ENCODE results near the gene NRF1.

The NRF1 gene

GRCh38 chr7:129762387-129762969, 151.0 kb downstream of the NRF1 start:
- Histone ChIP-seq H3K27ac (no peak overlapping the region), H3K4me3 (no peak overlapping the region)

GRCh38 chr7:129764247-129765084, 152.9 kb downstream of the NRF1 start:
- H3K4me3 ChIP-seq: no peak overlapping the region
- no peak overlapping the region for H3K27ac ChIP-seq

- H3K4me3 ChIP-seq: no peak overlapping the region
- no peak overlapping the region for H3K27ac ChIP-seq
Observed at GRCh38 chr7:129765352-129765751, 153.8 kb downstream of the NRF1 start.

- no peak overlapping the region for H3K27ac ChIP-seq
- H3K4me3 ChIP-seq: no peak overlapping the region
Observed at GRCh38 chr7:129767120-129768015, 155.8 kb downstream of the NRF1 start.

- no peak overlapping the region for H3K27ac ChIP-seq
- H3K4me3 ChIP-seq: no peak overlapping the region
Observed at GRCh38 chr7:129768614-129769399, 157.3 kb downstream of the NRF1 start.

GRCh38 chr7:129769400-129769774, 157.9 kb downstream of the NRF1 start:
- Histone ChIP-seq H3K27ac (no peak overlapping the region), H3K4me3 (no peak overlapping the region)

- Histone ChIP-seq H3K4me3 (no peak overlapping the region), H3K27ac (no peak overlapping the region)
Observed at GRCh38 chr7:129769866-129770808, 158.6 kb downstream of the NRF1 start.

GRCh38 chr7:129771201-129771927, 159.8 kb downstream of the NRF1 start:
- H3K27ac ChIP-seq: no peak overlapping the region
- no peak overlapping the region for H3K4me3 ChIP-seq

GRCh38 chr7:129771928-129772479, 160.5 kb downstream of the NRF1 start:
- no peak overlapping the region for H3K4me3 ChIP-seq
- no peak overlapping the region for H3K27ac ChIP-seq

GRCh38 chr7:129772646-129773280, 161.2 kb downstream of the NRF1 start:
- no peak overlapping the region for H3K27ac ChIP-seq

GRCh38 chr7:129773328-129773731, 161.8 kb downstream of the NRF1 start:
- Histone ChIP-seq H3K4me3 (no peak overlapping the region), H3K27ac (no peak overlapping the region)

More at GRCh38 chr7:129772646-129773280, 161.2 kb downstream of the NRF1 start:
- no peak overlapping the region for H3K4me3 ChIP-seq

- Histone ChIP-seq H3K27ac (no peak overlapping the region), H3K4me3 (no peak overlapping the region)
Observed at GRCh38 chr7:129773871-129774270, 162.4 kb downstream of the NRF1 start.

- Histone ChIP-seq H3K27ac (no peak overlapping the region), H3K4me3 (no peak overlapping the region)
Observed at GRCh38 chr7:129774359-129774758, 162.8 kb downstream of the NRF1 start.

GRCh38 chr7:129774871-129775694, 163.6 kb downstream of the NRF1 start:
- no peak overlapping the region for H3K4me3 ChIP-seq
- no peak overlapping the region for H3K27ac ChIP-seq

- Histone ChIP-seq H3K4me3 (no peak overlapping the region), H3K27ac (no peak overlapping the region)
Observed at GRCh38 chr7:129775695-129776361, 164.3 kb downstream of the NRF1 start.

- H3K4me3 ChIP-seq: no peak overlapping the region
- H3K27ac ChIP-seq: no peak overlapping the region
Observed at GRCh38 chr7:129776362-129776722, 164.8 kb downstream of the NRF1 start.

All from skin epidermis (tissue), 12 donors.